ENCODE data around the gene EPS8.
"Not testable (repeated sequence)": the region's sequence is repeated elsewhere in the genome, so short reads cannot be mapped to it uniquely, and the experiment has no call there.

EPS8 gene

DNA sequence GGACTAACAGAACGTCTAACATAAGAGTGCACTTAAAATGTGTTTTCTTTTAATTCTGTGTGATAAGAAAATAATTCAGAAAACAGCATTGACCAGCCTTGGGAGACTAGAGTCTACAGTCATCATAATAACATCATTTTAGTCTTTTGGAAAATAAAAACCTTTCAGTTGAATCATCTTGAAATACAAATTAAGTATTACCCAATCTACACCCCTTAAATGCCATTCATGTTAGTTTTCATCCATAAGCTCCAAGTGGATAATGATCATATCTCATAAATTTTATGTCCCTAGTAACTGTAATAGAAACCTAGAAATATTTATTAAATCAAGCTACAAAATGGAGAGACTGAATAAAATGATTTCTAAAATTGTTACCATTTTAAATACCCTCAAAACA lies 32.4 kb downstream of the EPS8 start:
- Mint-ChIP-seq H3K27ac (no peak overlapping the region), H3K27me3 (peaks cover 17% of the 10 kb centered on the region), H3K36me3 (ENCODE audit: low read depth) (no peaks in the 10 kb centered on the region), H3K9me3 (no peaks in the 10 kb centered on the region), H3K4me1 (no peaks in the 10 kb centered on the region), H3K4me3 (no peak overlapping the region)
- ATAC-seq (no peak), DNase-seq (no peak)

GRCh38 chr12:15754233-15754632 lies 35.0 kb downstream of the EPS8 start:
- peaks cover 10% of the 10 kb centered on the region for H3K27me3 Mint-ChIP-seq
- no peak for DNase-seq
- H3K9me3 Mint-ChIP-seq = no peaks in the 10 kb centered on the region
- no peak for ATAC-seq
- H3K36me3 Mint-ChIP-seq (ENCODE audit: low read depth) = no peaks in the 10 kb centered on the region
- no peak overlapping the region for H3K27ac Mint-ChIP-seq
- H3K4me1 Mint-ChIP-seq = no peaks in the 10 kb centered on the region
- H3K4me3 Mint-ChIP-seq = no peak overlapping the region

GRCh38 chr12:15752785-15753184 lies 36.4 kb downstream of the EPS8 start:
- Mint-ChIP-seq H3K36me3 (ENCODE audit: low read depth) (no peaks in the 10 kb centered on the region), H3K4me3 (no peak overlapping the region), H3K27ac (no peak overlapping the region), H3K9me3 (no peaks in the 10 kb centered on the region), H3K4me1 (no peaks in the 10 kb centered on the region), H3K27me3 (peaks cover 8% of the 10 kb centered on the region)
- ATAC-seq (no peak), DNase-seq (no peak)

DNA sequence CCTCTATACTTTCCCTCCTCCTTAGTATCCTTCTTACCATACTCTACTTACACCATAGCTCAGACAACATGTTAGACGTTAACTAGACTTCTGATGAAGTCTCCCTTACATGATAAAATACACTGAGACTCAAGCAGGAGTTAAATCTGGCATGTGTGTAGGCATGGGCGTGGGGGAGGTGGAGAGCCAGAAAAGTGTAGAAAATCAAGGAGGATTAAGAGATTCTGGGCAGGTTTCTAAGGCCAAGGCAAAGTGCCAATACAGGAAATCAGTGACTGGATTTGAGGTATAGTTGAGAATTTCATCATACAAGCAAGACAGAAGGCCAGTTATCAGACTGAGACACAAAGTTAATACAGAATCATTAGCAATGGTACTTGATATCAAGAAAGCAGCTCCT lies 37.4 kb downstream of the EPS8 start:
- no peak overlapping the region for H3K4me3 Mint-ChIP-seq
- H3K4me1 Mint-ChIP-seq = no peaks in the 10 kb centered on the region
- no peak for ATAC-seq
- no peaks in the 10 kb centered on the region for H3K36me3 Mint-ChIP-seq (ENCODE audit: low read depth)
- H3K9me3 Mint-ChIP-seq = no peaks in the 10 kb centered on the region
- H3K27ac Mint-ChIP-seq = no peak overlapping the region
- peaks cover 8% of the 10 kb centered on the region for H3K27me3 Mint-ChIP-seq
- no peak for DNase-seq

DNA sequence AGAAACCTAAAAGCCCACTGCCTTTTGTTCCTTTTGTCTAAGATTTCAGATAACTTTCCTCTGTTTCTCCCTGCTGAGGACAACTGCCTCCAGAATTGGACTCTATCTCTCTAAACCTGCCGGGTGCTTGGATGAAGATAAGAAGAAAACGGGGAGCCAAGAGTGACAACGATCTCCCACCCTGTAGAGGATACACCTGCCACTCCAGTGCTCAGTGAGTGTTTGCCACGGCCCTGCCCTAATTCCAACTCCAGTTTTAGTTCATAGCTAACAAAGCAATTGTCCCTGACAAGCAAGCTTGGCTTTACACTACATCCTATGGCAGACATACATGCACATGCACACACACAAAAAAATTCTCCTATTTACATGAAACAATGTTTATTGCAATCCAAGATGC lies 39.3 kb downstream of the EPS8 start:
- ATAC-seq (no peak), DNase-seq (no peak)
- Mint-ChIP-seq H3K27me3 (peaks cover 3% of the 10 kb centered on the region), H3K4me1 (no peaks in the 10 kb centered on the region), H3K9me3 (no peaks in the 10 kb centered on the region), H3K27ac (no peak overlapping the region), H3K4me3 (no peak overlapping the region), H3K36me3 (ENCODE audit: low read depth) (no peaks in the 10 kb centered on the region)

GRCh38 chr12:15741870-15742269 lies 47.3 kb downstream of the EPS8 start:
- H3K4me3 Mint-ChIP-seq; ATAC-seq; H3K9me3 Mint-ChIP-seq; H3K4me1 Mint-ChIP-seq; DNase-seq; H3K27me3 Mint-ChIP-seq; H3K36me3 Mint-ChIP-seq (ENCODE audit: low read depth); H3K27ac Mint-ChIP-seq: not testable (repeated sequence)

DNA sequence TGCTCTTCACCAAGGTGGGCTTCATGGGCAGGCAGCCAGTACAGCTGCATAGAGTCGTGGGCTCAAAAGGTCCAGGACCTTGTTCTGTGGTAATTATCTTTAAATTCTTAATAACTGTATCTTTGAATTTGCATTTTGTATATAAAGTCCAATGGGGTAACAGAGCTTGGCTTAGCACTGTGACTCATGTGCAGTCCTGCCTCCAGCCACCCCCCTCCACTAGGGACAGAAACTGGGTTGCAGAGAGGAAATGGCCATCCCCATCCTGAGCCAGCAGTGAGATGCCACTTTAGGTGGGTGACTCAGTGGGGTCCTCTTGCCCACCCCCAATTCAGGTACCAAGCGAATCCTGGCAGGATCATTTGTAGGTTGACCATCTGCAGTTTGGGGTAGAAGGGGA lies 48.1 kb downstream of the EPS8 start:
- ATAC-seq (no peak), DNase-seq (no peak)
- H3K4me1 Mint-ChIP-seq = no peaks in the 10 kb centered on the region
- H3K4me3 Mint-ChIP-seq = no peak overlapping the region
- peaks cover 2% of the 10 kb centered on the region for H3K36me3 Mint-ChIP-seq (ENCODE audit: low read depth)
- no peak overlapping the region for H3K27ac Mint-ChIP-seq
- no peaks in the 10 kb centered on the region for H3K9me3 Mint-ChIP-seq
- no peaks in the 10 kb centered on the region for H3K27me3 Mint-ChIP-seq

GRCh38 chr12:15740389-15740788 lies 48.8 kb downstream of the EPS8 start:
- H3K4me1 Mint-ChIP-seq; H3K36me3 Mint-ChIP-seq (ENCODE audit: low read depth); H3K4me3 Mint-ChIP-seq; H3K9me3 Mint-ChIP-seq; H3K27ac Mint-ChIP-seq; H3K27me3 Mint-ChIP-seq; ATAC-seq; DNase-seq: not testable (repeated sequence)

- Mint-ChIP-seq H3K27ac (no peak overlapping the region), H3K4me1 (no peaks in the 10 kb centered on the region), H3K27me3 (peaks cover 2% of the 10 kb centered on the region), H3K36me3 (ENCODE audit: low read depth) (peaks cover 2% of the 10 kb centered on the region), H3K9me3 (no peaks in the 10 kb centered on the region), H3K4me3 (no peak overlapping the region)
- no peak for ATAC-seq
- no peak for DNase-seq
Observed at GRCh38 chr12:15738438-15739015, 50.7 kb downstream of the EPS8 start.

- no peaks in the 10 kb centered on the region for H3K4me1 Mint-ChIP-seq
- ATAC-seq = no peak
- no peak overlapping the region for H3K4me3 Mint-ChIP-seq
- DNase-seq = no peak
- peaks cover 2% of the 10 kb centered on the region for H3K27me3 Mint-ChIP-seq
- H3K27ac Mint-ChIP-seq = no peak overlapping the region
- H3K36me3 Mint-ChIP-seq (ENCODE audit: low read depth) = no peaks in the 10 kb centered on the region
- H3K9me3 Mint-ChIP-seq = no peaks in the 10 kb centered on the region
Observed at GRCh38 chr12:15735837-15736615, 53.2 kb downstream of the EPS8 start.

GRCh38 chr12:15733136-15733535 lies 56.1 kb downstream of the EPS8 start:
- no peaks in the 10 kb centered on the region for H3K4me1 Mint-ChIP-seq
- no peaks in the 10 kb centered on the region for H3K36me3 Mint-ChIP-seq (ENCODE audit: low read depth)
- H3K27me3 Mint-ChIP-seq = peaks cover 4% of the 10 kb centered on the region
- DNase-seq (no peak), ATAC-seq (no peak)
- no peaks in the 10 kb centered on the region for H3K9me3 Mint-ChIP-seq
- no peak overlapping the region for H3K27ac Mint-ChIP-seq
- H3K4me3 Mint-ChIP-seq = no peak overlapping the region

DNA sequence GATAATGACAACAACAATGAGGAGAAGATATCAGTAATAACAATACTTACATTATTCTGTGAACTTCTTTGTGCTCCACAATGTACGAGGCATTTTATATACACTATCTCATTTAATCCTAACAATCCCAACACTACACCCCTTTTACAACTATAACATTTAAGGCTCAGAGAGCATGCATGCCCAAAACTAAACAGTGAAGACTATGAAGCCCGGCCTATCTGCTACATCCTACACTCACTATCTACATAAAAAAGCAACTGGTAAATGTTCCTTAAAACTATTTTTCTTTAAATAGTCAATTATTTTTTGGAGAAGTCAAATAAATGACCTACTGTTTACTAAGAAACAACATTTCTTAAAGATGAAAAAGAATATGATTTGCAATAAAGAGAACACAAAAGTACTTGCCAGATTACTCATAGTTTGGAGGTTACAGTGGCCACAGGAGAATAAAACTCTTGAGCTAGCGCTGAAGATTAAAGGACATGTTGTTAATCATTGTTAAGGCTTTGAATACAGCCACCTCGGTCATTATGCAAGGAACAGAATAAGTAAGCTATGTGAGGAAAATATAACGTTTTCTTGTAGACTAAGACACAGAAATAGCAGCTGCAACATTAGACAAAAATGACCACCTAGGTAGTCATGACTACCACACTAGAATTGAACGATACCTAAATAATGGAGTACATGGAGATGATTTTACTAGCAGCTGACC lies 56.7 kb downstream of the EPS8 start:
- Mint-ChIP-seq H3K27me3 (peaks cover 4% of the 10 kb centered on the region), H3K9me3 (no peaks in the 10 kb centered on the region), H3K4me3 (no peak overlapping the region), H3K36me3 (ENCODE audit: low read depth) (no peaks in the 10 kb centered on the region), H3K27ac (no peak overlapping the region), H3K4me1 (no peaks in the 10 kb centered on the region)
- DNase-seq (no peak), ATAC-seq (no peak)

- Mint-ChIP-seq H3K27me3 (peaks cover 4% of the 10 kb centered on the region), H3K9me3 (no peaks in the 10 kb centered on the region), H3K4me1 (no peaks in the 10 kb centered on the region), H3K27ac (no peak overlapping the region), H3K36me3 (ENCODE audit: low read depth) (no peaks in the 10 kb centered on the region), H3K4me3 (no peak overlapping the region)
- ATAC-seq = no peak
- DNase-seq = no peak
Observed at GRCh38 chr12:15731940-15732339, 57.2 kb downstream of the EPS8 start.

GRCh38 chr12:15729097-15729496 lies 60.1 kb downstream of the EPS8 start:
- peaks cover 5% of the 10 kb centered on the region for H3K27me3 Mint-ChIP-seq
- H3K27ac Mint-ChIP-seq = no peak overlapping the region
- H3K4me1 Mint-ChIP-seq = no peaks in the 10 kb centered on the region
- DNase-seq (no peak), ATAC-seq (no peak)
- H3K36me3 Mint-ChIP-seq (ENCODE audit: low read depth) = no peaks in the 10 kb centered on the region
- H3K9me3 Mint-ChIP-seq = no peaks in the 10 kb centered on the region
- H3K4me3 Mint-ChIP-seq = no peak overlapping the region

DNA sequence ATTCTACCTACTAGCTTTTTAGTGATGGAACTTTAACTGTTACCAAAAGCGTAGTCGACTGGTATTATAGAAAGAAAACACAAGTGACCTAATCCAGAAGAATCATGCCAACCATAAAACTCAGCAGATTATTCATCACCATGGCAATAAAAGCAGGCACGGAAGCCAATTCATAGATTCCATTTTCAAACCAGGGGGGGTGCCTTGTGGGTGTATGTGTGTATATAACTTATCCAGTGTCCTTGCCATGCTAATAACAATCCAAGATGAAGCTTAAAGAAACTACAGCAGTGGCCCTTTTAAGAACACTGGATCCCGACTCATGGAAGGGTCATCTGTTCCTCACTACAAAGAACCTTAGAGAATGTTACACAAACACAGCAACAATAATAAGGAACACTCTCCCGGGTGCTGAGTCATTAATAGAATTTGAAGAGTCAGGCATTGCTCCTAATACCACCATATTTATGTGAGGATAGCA lies 61.0 kb downstream of the EPS8 start:
- H3K4me1 Mint-ChIP-seq = no peaks in the 10 kb centered on the region
- DNase-seq = no peak
- no peak overlapping the region for H3K27ac Mint-ChIP-seq
- no peak for ATAC-seq
- no peak overlapping the region for H3K4me3 Mint-ChIP-seq
- no peaks in the 10 kb centered on the region for H3K36me3 Mint-ChIP-seq (ENCODE audit: low read depth)
- peaks cover 5% of the 10 kb centered on the region for H3K27me3 Mint-ChIP-seq
- H3K9me3 Mint-ChIP-seq = no peaks in the 10 kb centered on the region
